ENCODE results near the gene SLC5A1. TPM values are rescaled to one million over a fixed set of nuclear protein-coding genes. Genes with fewer than 3 reads are reported as not detected.

The SLC5A1 gene
- total and polyA plus RNA-seq, 2 of the 8 experiments (the other 6 are each of a cell fraction or from before 2014, with no cell fraction given): 0.06 TPM; not detected in 1

DNA sequence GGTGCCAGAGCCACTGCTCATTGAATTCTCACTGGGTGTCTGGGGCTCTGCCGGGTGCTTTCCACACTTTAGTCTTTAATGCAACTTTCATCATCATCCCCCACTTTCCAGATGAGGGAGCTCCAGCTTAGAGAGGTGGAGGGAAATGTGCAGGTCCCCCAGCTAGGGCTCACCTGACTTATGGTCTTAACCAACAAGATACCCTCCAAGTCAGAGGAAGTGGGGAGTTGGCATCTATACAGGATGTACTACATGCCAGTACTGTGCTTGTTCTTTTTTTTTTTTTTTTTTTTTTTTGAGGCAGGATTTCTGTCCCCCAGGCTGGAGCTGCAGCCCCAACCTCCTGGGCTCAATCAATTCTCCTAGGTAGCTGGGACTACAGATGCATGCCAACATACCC lies 89.7 kb downstream of the SLC5A1 start:
- Histone ChIP-seq H3K18ac (ENCODE audit: extremely low read depth, low read length) (no peak overlapping the region), H3K36me3 (ENCODE audit: control insufficient read depth in 2 of 4, insufficient read depth in 4 of 4, low read length in 3 of 4) (no peaks in the 10 kb centered on the region), H4K5ac (ENCODE audit: insufficient read length, low read depth, low read length) (no peak overlapping the region), H4K20me1 (replicated peaks in 1 of 2; ENCODE audit: control insufficient read depth in 1 of 2, insufficient read depth in 2 of 2, low read length in 2 of 2) (no peaks in the 10 kb centered on the region), H3K56ac (replicated peaks; ENCODE audit: insufficient read length, low read depth, low read length) (no peak overlapping the region), H3K4me2 (ENCODE audit: insufficient read depth in 1 of 2, low read depth in 2 of 2, low read length in 2 of 2) (no peak overlapping the region), H2BK12ac (ENCODE audit: low read depth, low read length) (no peak overlapping the region), H3K14ac (ENCODE audit: insufficient read length) (no peak overlapping the region), H2BK5ac (ENCODE audit: low read depth, low read length) (no peak overlapping the region), H3K79me2 (ENCODE audit: control insufficient read depth in 1 of 2, insufficient read depth in 2 of 2, low read length in 2 of 2) (no peaks in the 10 kb centered on the region), H3K23me2 (ENCODE audit: low read depth, low read length) (no peaks in the 10 kb centered on the region), H2AFZ (ENCODE audit: low read length) (no peak overlapping the region), H3K9ac (replicated peaks in 1 of 4; ENCODE audit: extremely low read depth in 1 of 4, low read depth in 3 of 4, low read length in 3 of 4) (no peak overlapping the region), H2BK15ac (ENCODE audit: low read length) (no peak overlapping the region), H3K79me1 (ENCODE audit: low read depth, low read length) (no peaks in the 10 kb centered on the region), H3K4me3 (ENCODE audit: extremely low read depth in 1 of 4, insufficient read depth in 2 of 4, low read depth in 3 of 4, low read length in 4 of 4) (no peak overlapping the region), H4K8ac (ENCODE audit: extremely low read depth, insufficient read depth, low read length) (no peak overlapping the region), H3K9me3 (ENCODE audit: insufficient read depth in 2 of 2, low read depth in 1 of 2, low read length in 1 of 2) (no peaks in the 10 kb centered on the region), H4K91ac (replicated peaks; ENCODE audit: insufficient read length, low read length) (no peak overlapping the region), H2BK20ac (ENCODE audit: low read length) (no peak overlapping the region), H2AK5ac (ENCODE audit: low read depth, low read length) (no peak overlapping the region), H3K27me3 (replicated peaks in 1 of 4; ENCODE audit: control insufficient read depth in 3 of 4, extremely low read depth in 1 of 4, insufficient read depth in 3 of 4, low read length in 3 of 4) (no peaks in the 10 kb centered on the region; a peak in 1 of 7 replicates), H3K27ac (ENCODE audit: low read depth, low read length) (no peak overlapping the region), H3K23ac (ENCODE audit: insufficient read length) (no peak overlapping the region), H3K4ac (replicated peaks; ENCODE audit: insufficient read length, low read depth, low read length) (no peak overlapping the region), H3K4me1 (replicated peaks in 1 of 4; ENCODE audit: control insufficient read depth in 3 of 4, insufficient read depth in 4 of 4, low read length in 3 of 4) (no peaks in the 10 kb centered on the region; a peak in 1 of 7 replicates), H2BK120ac (replicated peaks; ENCODE audit: low read depth, low read length) (no peak overlapping the region)
- WGBS, 2 experiments (ENCODE audit: extremely low coverage in 1 of 2, insufficient coverage in 1 of 2, insufficient read length in 1 of 2, insufficient replicate concordance in 2 of 2, low coverage in 1 of 2, low lambda C conversion rate in 2 of 2, missing lambda C conversion rate in 1 of 2): 78% methylated on average over 1 of the region's 1 CpG; no CpG with 5 or more reads in 1 of the 2 experiments
- ChIA-PET POLR2A (ENCODE audit: partially characterized antibody) (no interaction called here), CTCF (ENCODE audit: partially characterized antibody) (interaction anchor here (0.7 to 1.8 kb wide), 5 partner anchors 39 to 133 kb away, joined by 3 to 6 read pairs (median 3); partner anchors contain the start of gene RFPL2)
- no peak for FAIRE-seq
- no peak for DNase-seq (ENCODE audit: low read depth in 1 of 2, low spot score in 2 of 2)
- TF ChIP-seq RBBP5 (IDR thresholded peaks at IDR 0.05; ENCODE audit: borderline replicate concordance, low read depth, low read length): no peak
- TF ChIP-seq, protein P1, sequence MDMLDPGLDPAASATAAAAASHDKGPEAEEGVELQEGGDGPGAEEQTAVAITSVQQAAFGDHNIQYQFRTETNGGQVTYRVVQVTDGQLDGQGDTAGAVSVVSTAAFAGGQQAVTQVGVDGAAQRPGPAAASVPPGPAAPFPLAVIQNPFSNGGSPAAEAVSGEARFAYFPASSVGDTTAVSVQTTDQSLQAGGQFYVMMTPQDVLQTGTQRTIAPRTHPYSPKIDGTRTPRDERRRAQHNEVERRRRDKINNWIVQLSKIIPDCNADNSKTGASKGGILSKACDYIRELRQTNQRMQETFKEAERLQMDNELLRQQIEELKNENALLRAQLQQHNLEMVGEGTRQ (IDR thresholded peaks at IDR 0.05; ENCODE audit: low read length): no peak
- no peak for TF ChIP-seq HDAC6 (IDR thresholded peaks at IDR 0.05; ENCODE audit: low read depth, low read length)
- no peak for TF ChIP-seq MAFK (IDR thresholded peaks at IDR 0.05; ENCODE audit: low read depth, low read length)
- TF ChIP-seq KDM5A (IDR thresholded peaks at IDR 0.05; ENCODE audit: low read length): no peak
- no peak for TF ChIP-seq CREB1 (IDR thresholded peaks at IDR 0.05)
- no peak for TF ChIP-seq SIRT6 (IDR thresholded peaks at IDR 0.05; ENCODE audit: low read length)
- TF ChIP-seq, protein P2, sequence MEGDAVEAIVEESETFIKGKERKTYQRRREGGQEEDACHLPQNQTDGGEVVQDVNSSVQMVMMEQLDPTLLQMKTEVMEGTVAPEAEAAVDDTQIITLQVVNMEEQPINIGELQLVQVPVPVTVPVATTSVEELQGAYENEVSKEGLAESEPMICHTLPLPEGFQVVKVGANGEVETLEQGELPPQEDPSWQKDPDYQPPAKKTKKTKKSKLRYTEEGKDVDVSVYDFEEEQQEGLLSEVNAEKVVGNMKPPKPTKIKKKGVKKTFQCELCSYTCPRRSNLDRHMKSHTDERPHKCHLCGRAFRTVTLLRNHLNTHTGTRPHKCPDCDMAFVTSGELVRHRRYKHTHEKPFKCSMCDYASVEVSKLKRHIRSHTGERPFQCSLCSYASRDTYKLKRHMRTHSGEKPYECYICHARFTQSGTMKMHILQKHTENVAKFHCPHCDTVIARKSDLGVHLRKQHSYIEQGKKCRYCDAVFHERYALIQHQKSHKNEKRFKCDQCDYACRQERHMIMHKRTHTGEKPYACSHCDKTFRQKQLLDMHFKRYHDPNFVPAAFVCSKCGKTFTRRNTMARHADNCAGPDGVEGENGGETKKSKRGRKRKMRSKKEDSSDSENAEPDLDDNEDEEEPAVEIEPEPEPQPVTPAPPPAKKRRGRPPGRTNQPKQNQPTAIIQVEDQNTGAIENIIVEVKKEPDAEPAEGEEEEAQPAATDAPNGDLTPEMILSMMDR (IDR thresholded peaks at IDR 0.05; ENCODE audit: control extremely low read depth in 1 of 3, insufficient read depth in 1 of 3, low read depth in 1 of 3, low read length in 3 of 3): no peak
- TF ChIP-seq GTF2F1 (IDR thresholded peaks at IDR 0.05; ENCODE audit: borderline replicate concordance, low read depth, low read length): no peak
- no peak for TF ChIP-seq CTBP2 (IDR thresholded peaks at IDR 0.05; ENCODE audit: borderline replicate concordance, insufficient read depth, insufficient read length, low read length)
- TF ChIP-seq BCL11A (IDR thresholded peaks at IDR 0.05; ENCODE audit: low read depth in 2 of 2, low read length in 2 of 2): no peak

Measured in H1 (cell line).